Endodermal cell (in vitro differentiated cells): Measurements from ENCODE around the gene PLD2. TPM values are rescaled to one million over a fixed set of nuclear protein-coding genes. Genes with fewer than 3 reads are reported as not detected.
A peak's percentile ranks its signal among the peaks of the same experiment; 100 is the strongest.
"Not testable (repeated sequence)": the region's sequence is repeated elsewhere in the genome, so short reads cannot be mapped to it uniquely, and the experiment has no call there.

ENCODE experiments used
- DNase-seq: peaks from one replicate; pipeline ENCODE4 v3.0.0-alpha.2; 2017
- H3K27ac ChIP-seq: 2 replicates; pipeline ENCODE4 v1.5.1; 2013; ENCODE audit warnings: mild to moderate bottlenecking, low read depth, low read length, moderate library complexity
- H3K27me3 ChIP-seq: 2 replicates; pipeline ENCODE4 v1.6.1; 2013; ENCODE audit warnings: mild to moderate bottlenecking, low read length, moderate library complexity; ENCODE audit not compliant: insufficient read depth, control insufficient read depth, poor library complexity, severe bottlenecking
- H3K36me3 ChIP-seq: 2 replicates; pipeline ENCODE4 v1.7.0; 2013; ENCODE audit warnings: mild to moderate bottlenecking, low read length, moderate library complexity; ENCODE audit not compliant: control insufficient read depth, insufficient read depth
- H3K4me1 ChIP-seq: one replicate; pipeline ENCODE4 v1.7.0; 2013; ENCODE audit warnings: low read length; ENCODE audit not compliant: control insufficient read depth, insufficient read depth
- H3K4me3 ChIP-seq: 2 replicates; pipeline ENCODE4 v1.5.1; 2013; ENCODE audit warnings: mild to moderate bottlenecking, low read length, moderate library complexity
- H3K9ac ChIP-seq: 2 replicates; pipeline ENCODE4 v1.6.1; 2013; ENCODE audit warnings: mild to moderate bottlenecking, low read length, moderate library complexity; ENCODE audit not compliant: poor library complexity, severe bottlenecking; ENCODE audit errors: extremely low read depth
- H3K9me3 ChIP-seq: 2 replicates; pipeline ENCODE4 v1.6.1; 2013; ENCODE audit warnings: mild to moderate bottlenecking, low read length, moderate library complexity; ENCODE audit not compliant: control insufficient read depth
- H3K27ac Mint-ChIP-seq: 2 replicates; pipeline ENCODE4 v1.8.0; 2020; ENCODE audit warnings: mixed read lengths
- H3K27me3 Mint-ChIP-seq: 2 replicates; pipeline ENCODE4 v1.8.0; 2021; ENCODE audit warnings: mild to moderate bottlenecking, mixed read lengths; ENCODE audit not compliant: insufficient read depth
- H3K36me3 Mint-ChIP-seq: 2 replicates; pipeline ENCODE4 v1.8.0; 2020; ENCODE audit warnings: low read depth, mixed read lengths
- H3K4me1 Mint-ChIP-seq: 2 replicates; pipeline ENCODE4 v1.8.0; 2020; ENCODE audit warnings: mixed read lengths
- H3K4me3 Mint-ChIP-seq: 2 replicates; pipeline ENCODE4 v1.8.0; 2020; ENCODE audit warnings: mild to moderate bottlenecking, moderate library complexity, mixed read lengths
- H3K9me3 Mint-ChIP-seq: 2 replicates; pipeline ENCODE4 v1.8.0; 2020; ENCODE audit warnings: mild to moderate bottlenecking, mixed read lengths
- whole genome bisulfite sequencing, 2 experiments: methylation state at CpG; one replicate each; pipeline versions ENCODE4 v1.1.5 to v1.1.7; 2013; ENCODE audit warnings: missing lambda C conversion rate in 2 of 2, mixed read lengths in 1 of 2; ENCODE audit not compliant: insufficient coverage in 1 of 2, insufficient read length in 1 of 2; 5-methylcytosine and 5-hydroxymethylcytosine counted together
- total RNA-seq, 2 donors: library from RNA; stranded (reverse); fragmentation: NEBNext Ultra II Directional in 1 of 2; extraction: Animal tissue kit (Norgen Biotek cat#: 25700) in 1 of 2; gene quantifications; 2 replicates in 1 of 2; 3 replicates in 1 of 2; pipeline ENCODE4 v1.2.1, GENCODE V29; 2021
- TF ChIP-seq, protein P1 (sequence below): fragments of 200-600 bp; sonication (generic); conservative IDR thresholded peaks from 2 replicates; pipeline ENCODE4 v1.5.0; 2021; ENCODE audit warnings: antibody characterized with exemption, mild to moderate bottlenecking

Gene PLD2
- total RNA-seq, 2 donors from 2014 or later = 72.7 to 75.2 TPM

DNA sequence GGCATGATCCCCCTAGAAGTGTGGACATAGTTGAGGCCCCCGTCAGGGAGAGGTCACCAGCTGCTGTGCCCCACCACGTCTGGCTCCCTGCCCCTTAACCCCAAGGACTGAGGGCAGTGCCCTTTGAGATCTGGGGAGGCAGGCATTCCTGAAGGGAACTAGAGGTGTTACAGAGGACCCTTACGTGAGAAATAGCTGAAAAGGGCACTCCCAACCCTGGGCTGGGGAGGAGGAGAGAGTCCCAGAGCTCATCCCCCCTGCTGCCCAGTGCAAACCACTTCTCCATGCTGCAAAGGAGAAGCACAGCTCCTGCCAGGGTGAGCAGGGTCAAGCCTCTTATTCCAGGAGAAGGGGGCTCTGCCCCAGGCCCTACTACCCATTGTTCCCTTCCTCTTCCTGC is 15.9 kb downstream of the PLD2 start:
- H3K4me3 Mint-ChIP-seq = no peak overlapping the region
- Histone ChIP-seq H3K27me3 (no peaks in the 10 kb centered on the region), H3K27ac (peak overlapping the region; percentile 24), H3K4me3 (no peak overlapping the region), H3K4me1 (no peaks in the 10 kb centered on the region), H3K9me3 (no peaks in the 10 kb centered on the region), H3K36me3 (peaks cover 22% of the 10 kb centered on the region), H3K9ac (no peak overlapping the region)
- H3K27me3 Mint-ChIP-seq = no peaks in the 10 kb centered on the region
- no peaks in the 10 kb centered on the region for H3K9me3 Mint-ChIP-seq
- DNase-seq = no peak
- H3K4me1 Mint-ChIP-seq = no peaks in the 10 kb centered on the region
- 94% methylated on average over 3 of the region's 3 CpGs; no CpG with 5 or more reads in 1 of the 2 experiments for WGBS, 2 experiments
- TF ChIP-seq, protein P1, sequence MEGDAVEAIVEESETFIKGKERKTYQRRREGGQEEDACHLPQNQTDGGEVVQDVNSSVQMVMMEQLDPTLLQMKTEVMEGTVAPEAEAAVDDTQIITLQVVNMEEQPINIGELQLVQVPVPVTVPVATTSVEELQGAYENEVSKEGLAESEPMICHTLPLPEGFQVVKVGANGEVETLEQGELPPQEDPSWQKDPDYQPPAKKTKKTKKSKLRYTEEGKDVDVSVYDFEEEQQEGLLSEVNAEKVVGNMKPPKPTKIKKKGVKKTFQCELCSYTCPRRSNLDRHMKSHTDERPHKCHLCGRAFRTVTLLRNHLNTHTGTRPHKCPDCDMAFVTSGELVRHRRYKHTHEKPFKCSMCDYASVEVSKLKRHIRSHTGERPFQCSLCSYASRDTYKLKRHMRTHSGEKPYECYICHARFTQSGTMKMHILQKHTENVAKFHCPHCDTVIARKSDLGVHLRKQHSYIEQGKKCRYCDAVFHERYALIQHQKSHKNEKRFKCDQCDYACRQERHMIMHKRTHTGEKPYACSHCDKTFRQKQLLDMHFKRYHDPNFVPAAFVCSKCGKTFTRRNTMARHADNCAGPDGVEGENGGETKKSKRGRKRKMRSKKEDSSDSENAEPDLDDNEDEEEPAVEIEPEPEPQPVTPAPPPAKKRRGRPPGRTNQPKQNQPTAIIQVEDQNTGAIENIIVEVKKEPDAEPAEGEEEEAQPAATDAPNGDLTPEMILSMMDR = no peak
- peak overlapping the region; percentile 30 for H3K27ac Mint-ChIP-seq
- H3K36me3 Mint-ChIP-seq = peaks cover 31% of the 10 kb centered on the region

DNA sequence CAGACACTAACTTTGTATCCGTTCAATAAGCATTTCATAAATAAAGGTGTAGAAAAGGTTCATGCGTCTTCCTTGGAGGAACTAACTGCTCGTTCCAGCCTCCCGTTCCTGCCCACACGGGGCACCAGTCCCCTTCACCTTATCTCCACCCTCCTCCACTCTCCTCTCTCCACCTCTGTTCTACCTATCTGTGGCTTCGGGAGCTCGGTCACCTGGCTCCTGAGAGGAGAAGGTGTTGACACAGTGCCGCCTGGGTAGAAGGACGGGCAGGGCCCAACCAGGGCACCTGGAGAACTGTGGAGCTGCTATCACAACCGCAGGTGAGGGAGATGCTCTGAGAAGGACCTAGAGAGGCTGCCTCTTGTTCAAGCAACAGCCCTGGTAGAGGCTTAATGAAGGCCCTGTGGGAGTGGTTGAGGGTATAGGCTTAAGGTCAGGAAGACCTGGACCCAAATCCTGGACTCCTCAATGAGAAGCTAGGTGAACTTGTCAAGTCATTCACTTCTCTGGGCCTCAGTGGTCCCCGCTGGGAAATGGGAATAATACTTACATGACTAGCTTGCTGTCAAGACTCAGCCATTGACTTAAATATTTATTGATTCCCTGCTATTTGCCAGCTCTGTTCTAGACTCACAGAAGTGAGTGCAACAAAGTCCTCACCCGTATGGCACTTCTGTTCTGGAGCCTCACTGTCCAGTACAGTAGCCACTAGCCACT is 16.6 kb downstream of the PLD2 start:
- Mint-ChIP-seq H3K27me3 (no peaks in the 10 kb centered on the region), H3K27ac (peak overlapping the region; percentile 30), H3K36me3 (peaks cover 25% of the 10 kb centered on the region), H3K4me1 (no peaks in the 10 kb centered on the region), H3K9me3 (no peaks in the 10 kb centered on the region), H3K4me3 (no peak overlapping the region)
- Histone ChIP-seq H3K27ac (peak overlapping the region; percentile 24), H3K9ac (no peak overlapping the region), H3K9me3 (no peaks in the 10 kb centered on the region), H3K4me3 (no peak overlapping the region), H3K4me1 (no peaks in the 10 kb centered on the region), H3K27me3 (no peaks in the 10 kb centered on the region), H3K36me3 (peaks cover 19% of the 10 kb centered on the region)
- TF ChIP-seq, protein P1 = no peak
- 87 to 90% methylated on average over 6 to 12 of the region's 12 CpGs for WGBS, 2 experiments
- no peak for DNase-seq

DNA sequence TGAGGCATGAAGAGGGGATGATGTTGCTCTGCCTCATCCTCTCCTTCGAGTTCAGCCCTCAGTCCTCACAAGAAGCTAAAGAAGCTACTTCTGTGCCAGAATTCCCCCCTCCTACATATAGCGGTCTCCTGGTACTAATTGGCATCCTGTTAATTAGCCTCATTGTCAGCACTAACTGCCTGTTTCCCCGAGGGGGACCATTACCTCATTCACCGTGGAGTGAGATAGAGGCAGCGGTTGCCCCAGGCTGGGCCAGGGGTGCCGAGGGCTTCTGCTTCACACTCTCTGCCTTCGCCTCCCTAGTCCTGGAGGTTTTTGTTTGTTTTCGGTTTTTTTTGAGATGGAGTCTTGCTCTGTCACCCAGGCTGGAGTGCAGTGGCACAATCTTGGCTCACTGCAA is 20.4 kb downstream of the PLD2 start:
- TF ChIP-seq, protein P1 = no peak
- no peaks in the 10 kb centered on the region for H3K27me3 ChIP-seq
- H3K4me1 ChIP-seq = no peaks in the 10 kb centered on the region
- WGBS, 2 experiments = 73 to 84% methylated on average over 3 to 8 of the region's 8 CpGs
- H3K27ac ChIP-seq = no peak overlapping the region
- H3K4me3 Mint-ChIP-seq = no peak overlapping the region
- no peaks in the 10 kb centered on the region for H3K27me3 Mint-ChIP-seq
- H3K9ac ChIP-seq = no peak overlapping the region
- no peak overlapping the region for H3K27ac Mint-ChIP-seq
- H3K9me3 Mint-ChIP-seq = no peaks in the 10 kb centered on the region
- peaks cover 6% of the 10 kb centered on the region for H3K36me3 Mint-ChIP-seq
- H3K9me3 ChIP-seq = no peaks in the 10 kb centered on the region
- no peak overlapping the region for H3K4me3 ChIP-seq
- DNase-seq = no peak
- peaks cover 8% of the 10 kb centered on the region for H3K36me3 ChIP-seq
- no peaks in the 10 kb centered on the region for H3K4me1 Mint-ChIP-seq

DNA sequence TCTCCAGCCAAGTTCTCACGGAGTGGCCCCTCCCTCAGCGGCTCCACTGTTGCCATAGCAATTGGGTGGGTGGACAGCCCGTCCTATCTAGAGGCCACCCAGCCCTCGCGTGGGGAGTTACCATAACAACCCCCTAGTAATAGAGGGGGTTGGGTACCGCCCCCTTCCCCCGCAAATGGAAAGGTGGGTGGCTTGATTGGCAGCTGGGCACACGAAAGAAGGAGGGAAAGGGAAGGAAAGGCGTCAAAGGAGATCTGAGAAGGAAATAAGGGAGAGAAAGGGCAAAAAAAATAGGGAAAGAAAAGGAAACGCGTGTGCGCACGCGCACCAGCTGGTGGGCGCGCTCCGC is 25.9 kb downstream of the PLD2 start:
- 0% methylated on average over 11 of the region's 17 CpGs; no CpG with 5 or more reads in 1 of the 2 experiments for WGBS, 2 experiments

More for the DNA sequence above, 25.9 kb downstream of the PLD2 start:
- Histone ChIP-seq H3K9ac (peak overlapping the region; percentile 69), H3K27ac (peak overlapping the region; percentile 76), H3K4me3 (peak overlapping the region; percentile 91)
- H3K4me1 ChIP-seq, DNase-seq, H3K9me3 ChIP-seq, H3K27me3 Mint-ChIP-seq, H3K9me3 Mint-ChIP-seq, H3K27me3 ChIP-seq, H3K36me3 ChIP-seq, H3K36me3 Mint-ChIP-seq: not testable (repeated sequence)
- H3K27ac Mint-ChIP-seq = peak overlapping the region; percentile 93
- H3K4me1 Mint-ChIP-seq = peaks cover 25% of the 10 kb centered on the region
- peak overlapping the region; percentile 83 for H3K4me3 Mint-ChIP-seq
